ENCODE measurements around the gene BANF2. TPM values are rescaled to one million over a fixed set of nuclear protein-coding genes. Genes with fewer than 3 reads are reported as not detected.

BANF2 gene
- total RNA-seq, 1 experiment from 2014 or later = not detected

- no TSS peak for BruUV-seq (replicated peaks)
- Mint-ChIP-seq H3K4me3 (ENCODE audit: low read depth, unreplicated experiment) (no peak overlapping the region), H3K4me1 (ENCODE audit: low read depth, unreplicated experiment) (no peaks in the 10 kb centered on the region), H3K36me3 (ENCODE audit: insufficient read depth, unreplicated experiment) (no peaks in the 10 kb centered on the region), H3K9me3 (ENCODE audit: low read depth, unreplicated experiment) (no peaks in the 10 kb centered on the region), H3K27me3 (ENCODE audit: unreplicated experiment) (peaks cover 13% of the 10 kb centered on the region), H3K27ac (ENCODE audit: unreplicated experiment) (no peak overlapping the region)
- no peak for TF ChIP-seq CTCF (IDR thresholded peaks at IDR 0.05; ENCODE audit: unreplicated experiment)
- DNase-seq = no peak
- intact Hi-C loops (cut with micrococcal nuclease; ENCODE audit: unreplicated experiment) = no loop called here
- CTCF ChIA-PET = no interaction called here
Measured at GRCh38 chr20:17771206-17772004, 71.6 kb downstream of the BANF2 start.

GRCh38 chr20:17772005-17772343 lies 72.2 kb downstream of the BANF2 start:
- no peak overlapping the region for H3K27ac Mint-ChIP-seq (ENCODE audit: unreplicated experiment)
- CTCF ChIA-PET = no interaction called here
- BruUV-seq (replicated peaks) = no TSS peak

GRCh38 chr20:17773619-17774018 lies 73.9 kb downstream of the BANF2 start:
- no peak overlapping the region for H3K4me3 Mint-ChIP-seq (ENCODE audit: low read depth, unreplicated experiment)
- no peaks in the 10 kb centered on the region for H3K4me1 Mint-ChIP-seq (ENCODE audit: low read depth, unreplicated experiment)
- CTCF ChIA-PET = no interaction called here
- H3K27me3 Mint-ChIP-seq (ENCODE audit: unreplicated experiment) = peaks cover 13% of the 10 kb centered on the region
- H3K9me3 Mint-ChIP-seq (ENCODE audit: low read depth, unreplicated experiment) = no peaks in the 10 kb centered on the region
- no peak for TF ChIP-seq CTCF (IDR thresholded peaks at IDR 0.05; ENCODE audit: unreplicated experiment)
- DNase-seq = no peak
- H3K27ac Mint-ChIP-seq (ENCODE audit: unreplicated experiment) = no peak overlapping the region
- no TSS peak for BruUV-seq (replicated peaks)
- intact Hi-C loops (cut with micrococcal nuclease; ENCODE audit: unreplicated experiment) = no loop called here
- no peaks in the 10 kb centered on the region for H3K36me3 Mint-ChIP-seq (ENCODE audit: insufficient read depth, unreplicated experiment)

More at GRCh38 chr20:17772005-17772343, 72.2 kb downstream of the BANF2 start:
- no peaks in the 10 kb centered on the region for H3K9me3 Mint-ChIP-seq (ENCODE audit: low read depth, unreplicated experiment)
- H3K4me1 Mint-ChIP-seq (ENCODE audit: low read depth, unreplicated experiment) = no peaks in the 10 kb centered on the region
- peaks cover 13% of the 10 kb centered on the region for H3K27me3 Mint-ChIP-seq (ENCODE audit: unreplicated experiment)
- DNase-seq = no peak
- no peaks in the 10 kb centered on the region for H3K36me3 Mint-ChIP-seq (ENCODE audit: insufficient read depth, unreplicated experiment)
- TF ChIP-seq CTCF (IDR thresholded peaks at IDR 0.05; ENCODE audit: unreplicated experiment) = no peak
- intact Hi-C loops (cut with micrococcal nuclease; ENCODE audit: unreplicated experiment) = no loop called here
- H3K4me3 Mint-ChIP-seq (ENCODE audit: low read depth, unreplicated experiment) = no peak overlapping the region

GRCh38 chr20:17775600-17775999 lies 75.8 kb downstream of the BANF2 start:
- no peak for DNase-seq
- peaks cover 13% of the 10 kb centered on the region for H3K27me3 Mint-ChIP-seq (ENCODE audit: unreplicated experiment)
- no peaks in the 10 kb centered on the region for H3K9me3 Mint-ChIP-seq (ENCODE audit: low read depth, unreplicated experiment)
- H3K27ac Mint-ChIP-seq (ENCODE audit: unreplicated experiment) = no peak overlapping the region
- H3K4me1 Mint-ChIP-seq (ENCODE audit: low read depth, unreplicated experiment) = no peaks in the 10 kb centered on the region
- intact Hi-C loops (cut with micrococcal nuclease; ENCODE audit: unreplicated experiment) = no loop called here
- H3K4me3 Mint-ChIP-seq (ENCODE audit: low read depth, unreplicated experiment) = no peak overlapping the region
- BruUV-seq (replicated peaks) = no TSS peak
- H3K36me3 Mint-ChIP-seq (ENCODE audit: insufficient read depth, unreplicated experiment) = no peaks in the 10 kb centered on the region
- no peak for TF ChIP-seq CTCF (IDR thresholded peaks at IDR 0.05; ENCODE audit: unreplicated experiment)
- CTCF ChIA-PET = no interaction called here

Measured in Calu3 (cell line).